ENCODE data around the gene CIART. TPM values are rescaled to one million over a fixed set of nuclear protein-coding genes. Genes with fewer than 3 reads are reported as not detected.
"Not testable (repeated sequence)": the region's sequence is repeated elsewhere in the genome, so short reads cannot be mapped to it uniquely, and the experiment has no call there.

Gene CIART
- polyA plus RNA-seq, 1 of the 3 experiments (the other 2 are of a cell fraction): 3.2 TPM

GRCh38 chr1:150281758-150282557, at the start of gene CIART (continued):
- TF ChIP-seq ZBTB33 (IDR thresholded peaks at IDR 0.05; ENCODE audit: borderline replicate concordance, low read depth) (no peak), NFIC (IDR thresholded peaks at IDR 0.05; ENCODE audit: borderline replicate concordance) (no peak)

- H3K9me3 ChIP-seq; H2AFZ ChIP-seq (ENCODE audit: low read depth); H3K9me2 ChIP-seq; H3K9ac ChIP-seq; POLR2A ChIA-PET; H3K27me3 ChIP-seq (ENCODE audit: insufficient read depth); H3K4me1 ChIP-seq (ENCODE audit: control insufficient read depth in 1 of 2, insufficient read depth in 2 of 2, low read depth in 1 of 2, low read length in 1 of 2); DNase-seq; H4K20me1 ChIP-seq (ENCODE audit: insufficient read depth); H3K4me2 ChIP-seq; H3K4me3 ChIP-seq (ENCODE audit: low read depth in 2 of 2, low read length in 1 of 2): not testable (repeated sequence)
- H3K79me2 ChIP-seq (ENCODE audit: insufficient read depth): peaks cover 74% of the 10 kb centered on the region
- CTCF ChIA-PET: interaction anchor here (1.0 to 1.3 kb wide), 2 partner anchors 12 to 15 kb away, joined by 3 read pairs; no protein-coding TSS in a partner anchor
- peak overlapping the region in 1 of 2 experiments; percentile 81; a peak in 1 of 4 replicates for H3K27ac ChIP-seq (ENCODE audit: low read depth in 2 of 2, low read length in 1 of 2)
- 95% methylated on average over 10 of the region's 10 CpGs for WGBS (ENCODE audit: low lambda C conversion rate)
- H3K36me3 ChIP-seq (replicated peaks in 1 of 2; ENCODE audit: control insufficient read depth in 1 of 2, insufficient read depth in 2 of 2, low read length in 1 of 2): peaks cover 7 to 30% of the 10 kb centered on the region in 2 experiments
- H3F3A ChIP-seq (replicated peaks; ENCODE audit: insufficient read depth): peaks cover 26% of the 10 kb centered on the region
Observed at GRCh38 chr1:150232921-150233320, 49.4 kb upstream of the CIART start.

- H2AFZ ChIP-seq (ENCODE audit: low read depth): peak overlapping the region; percentile 33
- TF ChIP-seq, protein P1, sequence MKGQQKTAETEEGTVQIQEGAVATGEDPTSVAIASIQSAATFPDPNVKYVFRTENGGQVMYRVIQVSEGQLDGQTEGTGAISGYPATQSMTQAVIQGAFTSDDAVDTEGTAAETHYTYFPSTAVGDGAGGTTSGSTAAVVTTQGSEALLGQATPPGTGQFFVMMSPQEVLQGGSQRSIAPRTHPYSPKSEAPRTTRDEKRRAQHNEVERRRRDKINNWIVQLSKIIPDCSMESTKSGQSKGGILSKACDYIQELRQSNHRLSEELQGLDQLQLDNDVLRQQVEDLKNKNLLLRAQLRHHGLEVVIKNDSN (IDR thresholded peaks at IDR 0.05; ENCODE audit: borderline replicate concordance, low read depth): no peak
- TF ChIP-seq CHD2 (IDR thresholded peaks at IDR 0.05; ENCODE audit: low read length, partially characterized antibody): no peak
- TF ChIP-seq JUND (IDR thresholded peaks at IDR 0.05): no peak
- no peak for TF ChIP-seq FOXM1 (IDR thresholded peaks at IDR 0.05; ENCODE audit: low read depth)
- TF ChIP-seq REST (IDR thresholded peaks at IDR 0.05; ENCODE audit: low read depth, low read length): no peak
- POLR2A ChIA-PET: interaction anchor here (0.7 kb wide), 2 partner anchors 18 to 346 kb away, joined by 3 to 4 read pairs; no protein-coding TSS in a partner anchor
- H4K20me1 ChIP-seq (ENCODE audit: insufficient read depth): no peaks in the 10 kb centered on the region
- peak overlapping the region; percentile 88 for H3K9ac ChIP-seq
- H3K27ac ChIP-seq (ENCODE audit: low read depth in 2 of 2, low read length in 1 of 2): peak overlapping the region; percentile 81 to 91; a peak in 3 of 4 replicates
- H3K36me3 ChIP-seq (replicated peaks in 1 of 2; ENCODE audit: control insufficient read depth in 1 of 2, insufficient read depth in 2 of 2, low read length in 1 of 2): peaks cover 4 to 23% of the 10 kb centered on the region in 2 experiments
- no peaks in the 10 kb centered on the region for H3K9me3 ChIP-seq
- WGBS (ENCODE audit: low lambda C conversion rate): 25% methylated on average over 15 of the region's 15 CpGs
- CTCF ChIA-PET: interaction anchor here (0.9 to 2.4 kb wide), 4 partner anchors 13 to 22 kb away, joined by 3 to 8 read pairs (median 3); no protein-coding TSS in a partner anchor
- peaks cover 26% of the 10 kb centered on the region for H3F3A ChIP-seq (replicated peaks; ENCODE audit: insufficient read depth)
- peak overlapping the region; percentile 92 for H3K4me2 ChIP-seq
- no peak for DNase-seq
- H3K4me3 ChIP-seq (ENCODE audit: low read depth in 2 of 2, low read length in 1 of 2): peak overlapping the region; percentile 69 to 78
- H3K27me3 ChIP-seq (ENCODE audit: insufficient read depth): no peaks in the 10 kb centered on the region
- no peaks in the 10 kb centered on the region for H3K9me2 ChIP-seq
- H3K4me1 ChIP-seq (ENCODE audit: control insufficient read depth in 1 of 2, insufficient read depth in 2 of 2, low read depth in 1 of 2, low read length in 1 of 2): peaks cover 0 to 5% of the 10 kb centered on the region in 2 experiments; a peak in 2 of 4 replicates
- H3K79me2 ChIP-seq (ENCODE audit: insufficient read depth): peaks cover 68% of the 10 kb centered on the region
Observed at GRCh38 chr1:150233359-150234308, 48.7 kb upstream of the CIART start.
